IMR-90 (cell line): ENCODE data around the gene S1PR2. TPM values are rescaled to one million over a fixed set of nuclear protein-coding genes. Genes with fewer than 3 reads are reported as not detected.

Experiments used
- ATAC-seq: fragments of 200-7000 bp; cut with Tn5 transposase; 2 replicates; pipeline ENCODE4 v1.9.1; 2020; ENCODE audit warnings: low read depth, mild to moderate bottlenecking, moderate library complexity
- BruUV-seq: library from RNA; stranded (reverse); fragments of 400-500 nt; replicated peaks from 2 replicates; lab custom pipeline; 2021; lab: Mats Ljungman, UMichigan
- CTCF ChIA-PET: fragments of 300-600 bp; formaldehyde crosslinking; extraction: SDS; loops from one replicate; lab custom pipeline; 2021; ENCODE audit warnings: antibody characterized with exemption; lab: Yijun Ruan, JAX
- POLR2A ChIA-PET: fragments of 300-600 bp; sonication (Branson Sonifier 250); formaldehyde crosslinking; loops from one replicate; lab custom pipeline; 2022; ENCODE audit warnings: antibody characterized with exemption; ENCODE audit not compliant: unreplicated experiment; lab: Charles Lee
- DNase-seq: peaks from one replicate; pipeline ENCODE4 v3.0.0; 2013
- H2AFZ ChIP-seq: replicated peaks from 2 replicates; pipeline ENCODE3; 2013; ENCODE audit warnings: low read length, mild to moderate bottlenecking; ENCODE audit not compliant: poor library complexity
- H2AK5ac ChIP-seq: 2 replicates; pipeline ENCODE4 v1.6.1; 2013; ENCODE audit warnings: low read depth, low read length, inconsistent platforms
- H2AK9ac ChIP-seq: replicated peaks from 2 replicates; pipeline ENCODE3; 2013; ENCODE audit warnings: mild to moderate bottlenecking, low read depth, low read length, moderate library complexity; ENCODE audit not compliant: poor library complexity
- H2BK120ac ChIP-seq: 2 replicates; pipeline ENCODE4 v1.6.1; 2013; ENCODE audit warnings: low read depth, low read length, inconsistent platforms
- H2BK15ac ChIP-seq: 3 replicates; pipeline ENCODE4 v1.6.1; 2013; ENCODE audit warnings: low read depth, low read length, inconsistent platforms
- H2BK20ac ChIP-seq: 2 replicates; pipeline ENCODE4 v1.6.1; 2013; ENCODE audit warnings: low read depth, mild to moderate bottlenecking, inconsistent platforms, low read length, moderate library complexity
- H2BK5ac ChIP-seq: 2 replicates; pipeline ENCODE4 v1.6.1; 2013; ENCODE audit warnings: mild to moderate bottlenecking, low read depth, low read length, inconsistent platforms; ENCODE audit not compliant: poor library complexity, severe bottlenecking
- H3K14ac ChIP-seq: replicated peaks from 2 replicates; pipeline ENCODE4 v1.6.1; 2013; ENCODE audit warnings: low read depth, low read length, inconsistent platforms
- H3K18ac ChIP-seq: 2 replicates; pipeline ENCODE4 v1.6.1; 2013; ENCODE audit warnings: low read depth, low read length, control low read depth
- H3K23ac ChIP-seq: 2 replicates; pipeline ENCODE4 v1.6.1; 2013; ENCODE audit warnings: low read depth, low read length, inconsistent platforms
- H3K27ac ChIP-seq: 2 replicates; pipeline ENCODE4 v1.5.1; 2013; ENCODE audit warnings: mild to moderate bottlenecking, control low read depth, low read length; ENCODE audit not compliant: insufficient read depth
- H3K27me3 ChIP-seq: 2 replicates; pipeline ENCODE4 v1.6.1; 2013; ENCODE audit warnings: low read length; ENCODE audit not compliant: control insufficient read depth, insufficient read depth
- H3K36me3 ChIP-seq: 2 replicates; pipeline ENCODE4 v1.6.1; 2013; ENCODE audit warnings: low read length, mixed read lengths; ENCODE audit not compliant: control insufficient read depth, insufficient read depth
- H3K4ac ChIP-seq: 2 replicates; pipeline ENCODE4 v1.6.1; 2013; ENCODE audit warnings: low read depth, low read length, inconsistent platforms
- H3K4me1 ChIP-seq: 2 replicates; pipeline ENCODE4 v1.6.1; 2013; ENCODE audit warnings: low read length, mixed read lengths; ENCODE audit not compliant: control insufficient read depth, insufficient read depth
- H3K4me2 ChIP-seq: 2 replicates; pipeline ENCODE4 v1.6.1; 2013; ENCODE audit warnings: low read depth, mild to moderate bottlenecking, control low read depth, low read length, moderate library complexity
- H3K4me3 ChIP-seq: 2 replicates; pipeline ENCODE4 v1.5.1; 2013; ENCODE audit warnings: low read depth, mild to moderate bottlenecking, control low read depth, low read length, moderate library complexity; ENCODE audit not compliant: insufficient read depth
- H3K56ac ChIP-seq: 2 replicates; pipeline ENCODE4 v1.6.1; 2013; ENCODE audit warnings: low read length, inconsistent platforms; ENCODE audit not compliant: insufficient read depth; ENCODE audit errors: extremely low read depth
- H3K79me1 ChIP-seq, 2 experiments: 2 replicates each; pipeline ENCODE4 v1.6.1; 2013; ENCODE audit warnings: low read length in 2 of 2, inconsistent platforms in 1 of 2, low read depth in 1 of 2
- H3K9ac ChIP-seq: 2 replicates; pipeline ENCODE4 v1.6.1; 2013; ENCODE audit warnings: low read depth, low read length, control low read depth
- H3K9me1 ChIP-seq: 2 replicates; pipeline ENCODE4 v1.6.1; 2013; ENCODE audit warnings: low read length, inconsistent platforms; ENCODE audit not compliant: insufficient read depth
- H3K9me3 ChIP-seq: 2 replicates; pipeline ENCODE4 v1.6.1; 2013; ENCODE audit warnings: low read length; ENCODE audit not compliant: control insufficient read depth, insufficient read depth
- H4K20me1 ChIP-seq: 2 replicates; pipeline ENCODE4 v1.6.1; 2013; ENCODE audit warnings: low read length, inconsistent platforms; ENCODE audit not compliant: insufficient read depth
- H4K5ac ChIP-seq: 2 replicates; pipeline ENCODE4 v1.6.1; 2013; ENCODE audit warnings: mild to moderate bottlenecking, low read depth, low read length, control low read depth
- H4K8ac ChIP-seq, 2 experiments: 2 replicates each; pipeline ENCODE4 v1.6.1; 2013; ENCODE audit warnings: low read depth in 2 of 2, low read length in 2 of 2, control low read depth in 1 of 2, inconsistent platforms in 1 of 2
- H4K91ac ChIP-seq: 2 replicates; pipeline ENCODE4 v1.6.1; 2013; ENCODE audit warnings: low read depth, low read length, inconsistent platforms; ENCODE audit not compliant: insufficient read depth
- MXI1 ChIP-seq: IDR thresholded peaks from 2 replicates; pipeline ENCODE4 v1.6.1; 2012; ENCODE audit warnings: low read depth, mild to moderate bottlenecking, low read length, moderate library complexity, borderline replicate concordance
- SMC3 ChIP-seq: fragments of 150-350 bp; IDR thresholded peaks from 2 replicates; pipeline ENCODE4 v1.6.1; 2016; ENCODE audit warnings: low read depth, mild to moderate bottlenecking, antibody characterized with exemption, low read length, moderate library complexity
- WGBS, 2 experiments: methylation state at CpG; one replicate each; pipeline versions ENCODE4 v1.1.5 to v1.1.7; 2013; ENCODE audit warnings: missing lambda C conversion rate in 2 of 2; ENCODE audit not compliant: insufficient read length in 1 of 2; ENCODE audit errors: extremely low coverage in 2 of 2; 5-methylcytosine and 5-hydroxymethylcytosine counted together
- dilution Hi-C: fragments of 300-500 bp; cut with HindIII; formaldehyde crosslinking; loops from one replicate; pipeline ENCODE4 v1.14.3; 2018; ENCODE audit warnings: low sequenced_read_pairs; ENCODE audit not compliant: unreplicated experiment
- in situ Hi-C: fragments of 300-500 bp; cut with MboI; formaldehyde crosslinking; loops from 3 replicates; pipeline ENCODE4 v1.14.3; 2019; ENCODE audit warnings: low sequenced_read_pairs, inconsistent platforms, mixed read lengths
- intact Hi-C: fragments of 100-400 bp; cut with micrococcal nuclease; formaldehyde crosslinking; loops from 2 replicates; pipeline ENCODE4 v1.10.0; 2022
- polyA plus RNA-seq, 3 experiments: library from polyadenylated mRNA; depleted of rRNA; stranded (reverse); fragments of >200 nt; gene quantifications; 2 replicates each; pipeline ENCODE4 v1.2.3, GENCODE V29; 2012; ENCODE audit warnings: low replicate concordance in 1 of 3
- total RNA-seq: library from RNA; depleted of rRNA; stranded (reverse); fragments of >200 nt; gene quantifications from 2 replicates; pipeline ENCODE4 v1.2.3, GENCODE V29; 2012

The S1PR2 gene
- total and polyA plus RNA-seq, 2 of the 4 experiments (the other 2 are of a cell fraction): 14.0 to 15.0 TPM

- Histone ChIP-seq H3K4me1 (peaks cover 5% of the 10 kb centered on the region), H3K9me3 (no peaks in the 10 kb centered on the region), H3K9me1 (peaks cover 5% of the 10 kb centered on the region; the same call in 1 of the 2 replicates), H2AK5ac (peak overlapping the region; percentile 85; the same call in 1 of the 2 replicates), H2AK9ac (peak overlapping the region; percentile 28), H3K9ac (no peak overlapping the region), H3K79me1 (no peaks in the 10 kb centered on the region), H3K4ac (peak overlapping the region; percentile 64), H3K14ac (no peak overlapping the region), H2BK120ac (peak overlapping the region; percentile 20), H4K8ac (peak overlapping the region; percentile 40 to 97; a peak in 2 of 4 replicates), H3K23ac (no peak overlapping the region), H3K4me2 (no peak overlapping the region), H4K5ac (0 out of 2 replicates have a peak overlapping the region, but pooled peaks have one; percentile 59), H3K56ac (no peak overlapping the region), H3K18ac (no peak overlapping the region), H2AFZ (no peak overlapping the region), H3K27me3 (no peaks in the 10 kb centered on the region), H2BK5ac (no peak overlapping the region), H4K20me1 (no peaks in the 10 kb centered on the region), H3K4me3 (no peak overlapping the region), H4K91ac (peak overlapping the region; percentile 61), H3K36me3 (no peaks in the 10 kb centered on the region), H2BK15ac (peak overlapping the region; percentile 83; the same call in 2 of the 3 replicates), H3K27ac (no peak overlapping the region), H2BK20ac (peak overlapping the region; percentile 33; the same call in 1 of the 2 replicates)
- 60% methylated on average over 2 of the region's 9 CpGs; no CpG with 5 or more reads in 1 of the 2 experiments for WGBS, 2 experiments
- in situ Hi-C loops (no loop called here), dilution Hi-C loops (no loop called here), intact Hi-C loops (no loop called here)
- CTCF ChIA-PET: no interaction called here
- DNase-seq (no peak), ATAC-seq (no peak)
- BruUV-seq: no TSS peak
- POLR2A ChIA-PET: no interaction called here
- TF ChIP-seq SMC3 (no peak), MXI1 (no peak)
Observed at GRCh38 chr19:10277795-10278589, 46.9 kb upstream of the S1PR2 start.
